Measurements from ENCODE around the gene OR4D2. TPM values are rescaled to one million over a fixed set of nuclear protein-coding genes. Genes with fewer than 3 reads are reported as not detected.

Gene OR4D2
- total and polyA plus RNA-seq, 2 of the 13 experiments (the other 11 are each of a cell fraction or from before 2014, with no cell fraction given): not detected

GRCh38 chr17:58120195-58120822, 46.5 kb upstream of the OR4D2 start (continued):
- TF ChIP-seq ZNF674 (CRISPR knock-in tag; IDR thresholded peaks at IDR 0.05; ENCODE audit: low read depth): no peak
- TF ChIP-seq ZNF430 (CRISPR knock-in tag; IDR thresholded peaks at IDR 0.05): peak; percentile 57; the same call in 1 of the 2 replicates
- TF ChIP-seq ZNF17 (CRISPR knock-in tag; IDR thresholded peaks at IDR 0.05): no peak
- TF ChIP-seq ZNF703 (CRISPR knock-in tag; IDR thresholded peaks at IDR 0.05; ENCODE audit: borderline replicate concordance): no peak
- TF ChIP-seq ZMYM4 (CRISPR knock-in tag; IDR thresholded peaks at IDR 0.05): no peak
- TF ChIP-seq STAG1 (CRISPR knock-in tag; IDR thresholded peaks at IDR 0.05): no peak
- TF ChIP-seq RFX3 (CRISPR knock-in tag; IDR thresholded peaks at IDR 0.05): no peak
- TF ChIP-seq KDM2A (CRISPR knock-in tag; IDR thresholded peaks at IDR 0.05; ENCODE audit: borderline replicate concordance, low read depth): no peak
- no peak for TF ChIP-seq GLMP (CRISPR knock-in tag; IDR thresholded peaks at IDR 0.05; ENCODE audit: borderline replicate concordance)
- TF ChIP-seq ZNF547 (CRISPR knock-in tag; IDR thresholded peaks at IDR 0.05): no peak
- no peak for TF ChIP-seq NAIF1 (CRISPR knock-in tag; IDR thresholded peaks at IDR 0.05; ENCODE audit: borderline replicate concordance)
- no peak for TF ChIP-seq XBP1 (CRISPR knock-in tag; IDR thresholded peaks at IDR 0.05)
- TF ChIP-seq ZNF740 (CRISPR knock-in tag; IDR thresholded peaks at IDR 0.05): no peak
- no peak for TF ChIP-seq ZNF577 (CRISPR knock-in tag; IDR thresholded peaks at IDR 0.05; ENCODE audit: borderline replicate concordance, low read depth)
- no peak for TF ChIP-seq HIVEP1 (CRISPR knock-in tag; IDR thresholded peaks at IDR 0.05)
- TF ChIP-seq MAFG (CRISPR knock-in tag; IDR thresholded peaks at IDR 0.05): no peak
- no peak for TF ChIP-seq SMAD1 (CRISPR knock-in tag; IDR thresholded peaks at IDR 0.05; ENCODE audit: borderline replicate concordance, low read depth)
- TF ChIP-seq NR2F2 (IDR thresholded peaks at IDR 0.05; ENCODE audit: borderline replicate concordance, low read depth): no peak
- peak; percentile 80; the same call in 1 of the 2 replicates for TF ChIP-seq ZFP36L1 (CRISPR knock-in tag; IDR thresholded peaks at IDR 0.05)
- no peak for TF ChIP-seq GMEB1 (CRISPR knock-in tag; IDR thresholded peaks at IDR 0.05; ENCODE audit: borderline replicate concordance)
- peak; percentile 81 for TF ChIP-seq BORCS8-MEF2B (CRISPR knock-in tag; IDR thresholded peaks at IDR 0.05)
- TF ChIP-seq NR3C1 (CRISPR knock-in tag; IDR thresholded peaks at IDR 0.05): no peak
- TF ChIP-seq CHD4 (IDR thresholded peaks at IDR 0.05; ENCODE audit: borderline replicate concordance, low read length): no peak
- no peak for TF ChIP-seq ATF2 (CRISPR knock-in tag; IDR thresholded peaks at IDR 0.05)
- no peak for TF ChIP-seq SUZ12 (IDR thresholded peaks at IDR 0.05; ENCODE audit: low read depth, low read length)

All from HepG2 (cell line).